A549 treated with Hydrocortisone at 1 μM for 4 hours (cell line): ENCODE measurements around the gene UBA52. TPM values are rescaled to one million over a fixed set of nuclear protein-coding genes. Genes with fewer than 3 reads are reported as not detected.

Source experiments
- total RNA-seq: library from RNA; stranded (reverse); fragments of 200-300 nt; extraction: Qiagen RNA extraction; gene quantifications from 5 replicates; pipeline ENCODE4 v1.2.3, GENCODE V29; 2022

Gene UBA52
- total RNA-seq, result 920 to 1,228 TPM (median 1,167 TPM) in 5 replicates

DNA sequence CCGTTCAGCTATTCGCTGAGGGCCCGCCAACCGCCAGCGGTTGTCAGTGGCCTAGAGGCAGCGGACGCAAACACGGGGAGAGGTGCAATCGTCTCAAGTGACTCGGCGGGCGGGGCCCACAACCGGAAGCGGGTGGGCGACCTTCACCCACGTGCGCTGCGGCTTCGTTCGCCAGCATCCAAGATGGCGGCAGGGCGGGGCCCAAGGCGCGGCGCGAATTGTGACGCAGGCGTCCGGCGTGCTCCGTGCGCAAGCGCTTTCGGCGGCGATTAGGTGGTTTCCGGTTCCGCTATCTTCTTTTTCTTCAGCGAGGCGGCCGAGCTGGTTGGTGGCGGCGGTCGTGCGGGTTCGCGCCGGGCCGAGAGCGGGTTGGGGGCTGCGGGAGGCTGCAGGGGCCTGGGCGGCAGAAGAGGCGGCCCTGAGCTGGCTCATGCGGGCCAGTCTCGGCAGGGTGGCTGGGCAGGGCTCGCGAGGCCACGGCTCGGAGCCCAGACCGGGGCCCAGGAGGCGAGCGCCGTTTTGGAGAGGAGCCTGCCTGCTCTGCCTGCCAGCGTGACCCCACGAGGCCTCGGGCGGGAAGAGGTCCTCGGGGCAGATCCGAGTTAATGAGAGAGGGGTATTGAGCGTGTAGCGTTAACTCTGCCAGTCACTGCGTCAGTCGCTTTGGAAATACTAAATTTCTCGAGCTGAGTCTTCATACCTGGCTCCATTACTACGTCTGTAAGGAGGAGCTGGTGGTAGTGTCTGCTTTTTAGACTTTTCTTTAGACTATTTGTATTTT is at the start of gene UBA52:
Gene UBA52 (plus strand): TSS at position 294 of the 781 bp plus-strand sequence. CDS start 1,444 bp downstream, outside the sequence.

DNA sequence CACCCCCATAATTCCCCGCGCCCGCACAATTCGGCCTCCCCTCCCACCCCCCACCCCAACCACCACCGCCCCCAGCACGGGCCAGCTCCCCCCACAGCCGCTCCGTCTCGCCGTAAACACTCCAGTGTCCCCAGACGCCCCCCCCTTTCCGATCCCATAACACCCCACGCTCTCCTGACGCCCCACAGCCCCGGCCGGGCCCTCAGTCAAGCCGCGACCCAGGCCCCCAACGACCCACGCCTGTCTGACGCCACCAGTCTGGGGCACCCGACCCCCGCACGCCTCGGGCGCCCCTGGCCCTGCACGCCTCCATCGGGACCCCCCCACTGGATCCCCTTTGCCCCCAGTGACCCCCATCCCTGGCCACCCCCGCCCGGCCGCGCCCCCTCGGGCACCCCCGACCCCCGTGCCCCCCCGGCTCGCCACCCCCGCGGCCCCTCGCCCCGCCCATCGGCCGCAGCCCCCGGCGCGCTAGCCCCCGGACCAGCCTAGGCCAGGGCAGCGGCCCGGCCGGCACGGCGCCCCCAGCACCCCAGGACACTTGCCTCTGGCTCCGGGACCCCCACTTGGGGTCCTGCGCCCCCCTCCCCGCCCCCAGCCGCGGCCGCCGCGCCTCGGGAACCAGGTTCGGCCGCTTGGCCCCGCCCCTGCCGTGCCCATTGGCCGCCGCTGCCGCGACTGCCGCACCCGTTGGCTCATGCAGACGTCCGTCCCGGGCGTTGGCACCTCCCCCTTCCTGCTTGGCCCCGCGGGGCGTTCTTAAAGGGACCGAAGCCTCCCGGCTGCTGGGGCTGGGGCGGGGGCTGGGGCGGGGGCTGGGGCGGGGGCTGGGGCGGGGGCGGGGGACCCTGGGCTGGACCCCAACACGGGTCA is 28.5 kb upstream of the UBA52 start, which contains the start of gene FKBP8:
Gene FKBP8 (minus strand): TSS at position 633 of the 873 bp plus-strand sequence. CDS start 1,603 bp downstream, outside the sequence.

DNA sequence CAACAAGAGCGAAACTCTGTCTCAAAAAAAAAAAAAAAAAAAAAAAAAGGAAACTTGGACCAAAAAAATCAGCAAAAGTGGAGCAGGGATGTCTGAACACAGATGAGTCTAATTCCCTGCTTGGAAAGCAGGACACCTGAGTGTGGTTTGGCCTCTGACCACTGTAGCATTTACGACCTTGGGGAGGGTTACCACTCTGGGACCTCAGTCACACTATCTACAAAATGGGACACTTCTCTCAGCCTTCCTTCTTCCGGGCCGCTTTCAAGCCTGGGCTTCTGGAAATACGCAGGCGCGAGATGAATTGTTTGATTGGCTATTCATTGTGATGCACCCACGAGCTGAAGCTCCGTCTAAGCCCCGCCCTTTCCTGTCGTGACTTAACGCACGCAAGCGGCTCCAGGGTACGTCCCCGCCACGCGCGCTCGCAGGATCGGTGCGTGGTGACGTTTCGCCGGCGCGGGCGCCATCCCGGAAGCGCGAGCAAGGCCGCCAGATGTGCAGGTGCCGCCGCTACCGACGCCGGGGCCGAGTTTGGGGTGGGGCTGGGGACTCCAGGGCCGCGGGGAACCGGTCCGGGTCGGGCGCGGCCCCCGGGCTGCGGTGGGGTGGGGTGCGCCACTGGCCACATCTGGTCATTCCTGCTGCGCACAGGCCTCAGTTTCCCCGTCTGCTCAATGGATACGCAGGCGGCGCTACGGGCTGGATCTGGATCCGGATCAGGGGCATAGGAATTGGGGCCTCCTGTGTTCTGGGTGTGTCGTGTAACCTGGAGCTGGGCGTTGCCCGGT is 14.1 kb upstream of the UBA52 start, which contains the start of gene KXD1:
Gene KXD1 (plus strand): TSS at position 460 of the 791 bp plus-strand sequence. CDS start 4,187 bp downstream, outside the sequence.

DNA sequence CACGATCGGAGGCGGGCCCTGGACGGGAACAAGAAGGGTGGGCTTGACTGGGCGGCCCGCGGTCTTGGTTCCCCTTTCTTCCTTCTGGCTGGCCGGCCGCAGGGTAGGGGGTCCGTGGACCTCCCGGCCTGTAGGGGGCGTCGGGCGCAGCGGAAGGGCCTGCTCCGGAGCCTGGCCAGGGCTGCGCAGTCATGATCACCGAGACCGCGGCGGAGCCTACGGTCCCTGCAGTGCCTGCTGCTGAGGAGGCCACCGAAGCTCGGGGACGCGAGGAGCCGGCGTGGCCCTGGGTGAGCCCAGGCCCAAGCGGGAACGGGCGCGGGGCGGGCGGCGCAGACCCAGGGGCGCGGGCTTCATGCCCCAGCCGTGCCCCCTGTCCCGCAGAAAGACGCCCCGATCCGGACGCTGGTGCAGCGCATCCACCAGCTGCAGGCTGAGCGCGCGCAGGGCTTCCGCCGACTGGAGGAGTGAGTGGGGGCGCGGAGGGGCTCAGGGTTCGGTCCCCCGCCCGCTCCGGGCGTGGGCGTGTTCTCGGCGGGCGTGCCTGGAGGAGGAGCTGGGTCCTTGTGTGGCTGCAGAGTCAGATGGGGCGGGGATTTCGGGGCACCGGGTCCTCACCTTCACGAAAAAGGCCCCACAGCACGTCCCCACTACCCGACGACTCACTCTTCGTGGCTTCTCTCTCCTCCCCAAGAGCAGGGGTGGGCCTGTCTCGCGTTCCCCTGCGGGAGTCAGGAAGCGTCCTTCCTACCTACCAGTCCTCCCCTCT is 17.1 kb downstream of the UBA52 start, which contains the start of gene REX1BD:
Gene REX1BD (plus strand): TSS at position 188 of the 769 bp plus-strand sequence. CDS start 4 bp downstream, at position 192.

DNA sequence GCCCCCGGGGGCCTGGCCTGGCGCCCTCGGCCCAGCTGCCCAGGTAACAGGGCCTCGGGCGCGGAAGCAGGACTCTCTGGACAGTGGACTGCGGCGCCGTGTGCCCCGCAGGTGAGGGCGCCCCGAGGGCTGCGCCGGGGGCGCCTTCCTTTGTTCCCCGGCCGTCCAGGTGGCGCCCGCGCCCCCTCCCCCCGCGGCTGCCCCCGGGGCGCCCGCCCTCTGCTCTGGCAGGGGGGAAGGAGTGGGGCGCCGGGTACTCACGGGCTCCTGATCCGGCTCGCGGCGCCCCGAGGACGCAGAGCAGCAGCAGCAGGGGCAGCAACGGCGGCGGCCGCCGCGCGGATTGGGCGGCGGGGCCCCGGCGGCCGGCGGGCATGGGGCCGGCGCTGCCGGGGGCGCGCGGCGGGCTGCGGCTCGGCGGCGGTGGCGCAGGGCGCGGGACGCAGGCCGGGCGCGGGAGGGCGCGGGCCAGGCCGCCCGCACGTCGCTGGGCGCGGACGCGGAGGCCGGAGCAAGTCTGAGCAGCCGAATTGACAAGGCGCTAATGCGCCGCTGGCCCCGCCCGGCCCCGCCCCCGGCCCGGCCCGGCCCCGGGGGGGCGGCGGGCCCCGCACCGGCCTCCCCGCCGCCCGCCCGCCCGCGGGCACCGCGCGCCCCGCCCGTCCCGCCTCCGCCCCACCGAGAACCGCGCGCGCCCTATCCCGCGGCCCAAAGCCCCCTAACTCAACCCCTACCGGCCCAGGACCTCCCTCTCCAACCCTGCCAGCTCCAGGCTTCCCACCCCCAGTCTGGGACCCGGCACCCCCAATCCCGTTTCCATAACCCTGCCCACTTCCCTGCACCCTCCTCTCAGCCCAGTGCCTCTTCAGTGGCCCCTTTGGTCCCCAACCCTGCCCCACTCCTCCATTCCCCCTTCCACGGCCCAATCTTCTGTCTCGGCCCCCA is 34.9 kb downstream of the UBA52 start, which contains the start of gene CRLF1:
Gene CRLF1 (minus strand): TSS at position 519 of the 945 bp plus-strand sequence. CDS start 143 bp downstream, at position 376.

DNA sequence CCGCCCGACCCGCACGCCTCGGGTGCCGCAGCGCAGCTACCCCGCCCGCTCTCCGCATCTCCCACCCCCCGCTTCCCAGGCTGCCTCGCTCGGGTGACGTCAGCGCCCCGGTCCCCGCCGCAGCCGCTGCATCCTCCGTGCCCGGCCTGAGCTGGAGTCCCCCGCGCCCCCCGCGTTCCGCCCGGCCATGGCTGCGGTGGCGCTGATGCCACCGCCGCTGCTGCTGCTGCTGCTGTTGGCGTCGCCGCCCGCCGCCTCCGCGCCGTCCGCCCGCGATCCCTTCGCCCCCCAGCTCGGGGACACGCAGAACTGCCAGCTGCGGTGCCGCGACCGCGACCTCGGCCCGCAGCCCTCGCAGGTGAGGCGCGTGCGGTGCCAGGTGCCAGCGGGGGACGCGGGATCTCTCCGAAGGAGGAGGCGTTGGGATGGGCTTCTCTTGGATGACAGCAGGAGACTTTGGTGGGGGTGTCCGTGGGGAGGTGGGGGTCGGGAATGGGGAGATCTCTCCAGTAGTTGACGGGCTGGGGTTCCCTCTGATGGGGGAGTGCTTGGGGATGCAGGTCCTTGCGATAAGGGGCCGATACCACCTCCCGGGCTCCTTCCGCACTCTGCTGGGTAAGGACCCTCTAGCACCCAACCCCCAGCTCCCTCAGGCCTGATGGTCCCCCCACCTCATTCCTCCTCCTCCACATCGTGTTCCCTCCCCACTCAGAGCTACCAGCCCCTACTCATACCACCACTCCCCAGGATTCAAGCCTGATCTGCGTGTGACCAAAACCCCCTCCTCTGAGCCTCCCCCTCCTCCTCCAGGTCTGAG is 41.3 kb downstream of the UBA52 start, which contains the start of gene TMEM59L:
Gene TMEM59L (plus strand): TSS at position 99 of the 817 bp plus-strand sequence. CDS start 89 bp downstream, at position 188.

Other genes with a start within 250 kb of the UBA52 start
- 199 to 250 TPM (median 235 TPM) in 5 replicates for gene LSM4, start 248.8 kb upstream of the UBA52 start, total RNA-seq
- gene PGPEP1, start 231.3 kb upstream of the UBA52 start, total RNA-seq, result 2.3 to 3.5 TPM (median 2.8 TPM) in 5 replicates
- 11.9 to 24.9 TPM (median 20.6 TPM) in 5 replicates for gene GDF15, start 185.7 kb upstream of the UBA52 start, total RNA-seq
- not detected in 5 replicates for gene LRRC25, start 174.2 kb upstream of the UBA52 start, total RNA-seq
- gene SSBP4, start 152.5 kb upstream of the UBA52 start, total RNA-seq, result 31.8 to 51.7 TPM (median 46.8 TPM) in 5 replicates
- 25.7 to 42.9 TPM (median 40.8 TPM) in 5 replicates for gene ISYNA1, start 133.7 kb upstream of the UBA52 start, total RNA-seq
- gene ELL, start 49.8 kb upstream of the UBA52 start, total RNA-seq, result 4.4 to 5.9 TPM (median 5.2 TPM) in 5 replicates
- gene FKBP8, start 28.3 kb upstream of the UBA52 start, total RNA-seq, result 131 to 154 TPM (median 146 TPM) in 5 replicates
- 85.3 to 105 TPM (median 101 TPM) in 5 replicates for gene KXD1, start 14.0 kb upstream of the UBA52 start, total RNA-seq
- gene REX1BD, start 16.9 kb downstream of the UBA52 start, total RNA-seq, result 31.4 to 59.2 TPM (median 55.1 TPM) in 5 replicates
- 3.8 to 8.7 TPM (median 5.1 TPM) in 5 replicates for gene CRLF1, start 34.9 kb downstream of the UBA52 start, total RNA-seq
- 3.8 to 7.0 TPM (median 5.9 TPM) in 5 replicates for gene TMEM59L, start 41.0 kb downstream of the UBA52 start, total RNA-seq
- gene KLHL26, start 65.2 kb downstream of the UBA52 start, total RNA-seq, result 3.7 to 5.5 TPM (median 3.9 TPM) in 5 replicates
- 3.2 to 4.6 TPM (median 3.7 TPM) in 5 replicates for gene CRTC1, start 111.8 kb downstream of the UBA52 start, total RNA-seq
- 0.09 to 0.27 TPM (median 0.21 TPM) in 5 replicates for gene COMP, start 219.4 kb downstream of the UBA52 start, total RNA-seq